ENCODE measurements around the gene OR13A1. TPM values are rescaled to one million over a fixed set of nuclear protein-coding genes. Genes with fewer than 3 reads are reported as not detected.
"Not testable (repeated sequence)": the region's sequence is repeated elsewhere in the genome, so short reads cannot be mapped to it uniquely, and the experiment has no call there.

The OR13A1 gene
- polyA plus RNA-seq, 1 experiment: not detected

GRCh38 chr10:45346652-45347335, 31.4 kb upstream of the OR13A1 start:
- CTCF ChIA-PET; H3K27ac ChIP-seq (ENCODE audit: low read depth, low read length); H3K4me3 ChIP-seq (ENCODE audit: low read depth, low read length); DNase-seq (ENCODE audit: low read depth, low spot score); H3K27me3 ChIP-seq (ENCODE audit: control insufficient read depth, insufficient read depth, low read length); POLR2A ChIA-PET: not testable (repeated sequence)
- H3K9me3 ChIP-seq (ENCODE audit: control insufficient read depth, insufficient read depth, low read length): peaks cover 25% of the 10 kb centered on the region

- H3K27me3 ChIP-seq (ENCODE audit: control insufficient read depth, insufficient read depth, low read length); H3K4me3 ChIP-seq (ENCODE audit: low read depth, low read length); POLR2A ChIA-PET; DNase-seq (ENCODE audit: low read depth, low spot score); H3K27ac ChIP-seq (ENCODE audit: low read depth, low read length); H3K9me3 ChIP-seq (ENCODE audit: control insufficient read depth, insufficient read depth, low read length): not testable (repeated sequence)
- CTCF ChIA-PET: interaction anchor here (0.5 kb wide), 1 partner anchor 292 kb away, joined by 4 read pairs; no protein-coding TSS in a partner anchor
Observed at GRCh38 chr10:45340420-45340819, 25.0 kb upstream of the OR13A1 start.

- POLR2A ChIA-PET: no interaction called here
- no peak for DNase-seq (ENCODE audit: low read depth, low spot score)
- Histone ChIP-seq H3K27ac (ENCODE audit: low read depth, low read length) (no peak overlapping the region), H3K9me3 (ENCODE audit: control insufficient read depth, insufficient read depth, low read length) (no peaks in the 10 kb centered on the region), H3K4me3 (ENCODE audit: low read depth, low read length) (no peak overlapping the region), H3K27me3 (ENCODE audit: control insufficient read depth, insufficient read depth, low read length) (no peaks in the 10 kb centered on the region)
- no peak for TF ChIP-seq CTCF (IDR thresholded peaks at IDR 0.05; ENCODE audit: low read depth, low read length)
- CTCF ChIA-PET: no interaction called here
Observed at GRCh38 chr10:45339894-45340293, 24.5 kb upstream of the OR13A1 start.

DNA sequence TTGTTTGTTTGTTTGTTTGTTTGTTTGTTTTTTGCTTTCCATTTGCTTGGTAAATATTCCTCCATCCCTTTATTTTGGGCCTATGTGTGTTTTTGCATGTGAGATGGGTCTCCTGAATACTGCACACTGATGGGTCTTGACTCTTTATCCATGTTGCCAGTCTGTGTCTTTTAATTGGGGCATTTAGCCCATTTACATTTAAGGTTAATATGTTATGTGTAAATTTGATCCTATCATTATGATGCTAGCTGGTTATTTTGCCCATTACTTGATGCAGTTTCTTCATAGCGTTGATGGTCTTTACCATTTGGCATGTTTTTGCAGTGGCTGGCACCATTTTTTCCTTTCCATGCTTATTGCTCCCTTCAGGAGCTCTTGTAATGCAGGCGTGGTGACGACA, 16.4 kb upstream of the OR13A1 start:
- POLR2A ChIA-PET; H3K9me3 ChIP-seq (ENCODE audit: control insufficient read depth, insufficient read depth, low read length); CTCF ChIA-PET; H3K4me3 ChIP-seq (ENCODE audit: low read depth, low read length); H3K27ac ChIP-seq (ENCODE audit: low read depth, low read length); H3K27me3 ChIP-seq (ENCODE audit: control insufficient read depth, insufficient read depth, low read length); DNase-seq (ENCODE audit: low read depth, low spot score): not testable (repeated sequence)

GRCh38 chr10:45326864-45327263, 11.5 kb upstream of the OR13A1 start:
- DNase-seq (ENCODE audit: low read depth, low spot score); H3K9me3 ChIP-seq (ENCODE audit: control insufficient read depth, insufficient read depth, low read length); CTCF ChIA-PET; POLR2A ChIA-PET; H3K27ac ChIP-seq (ENCODE audit: low read depth, low read length); H3K27me3 ChIP-seq (ENCODE audit: control insufficient read depth, insufficient read depth, low read length); H3K4me3 ChIP-seq (ENCODE audit: low read depth, low read length): not testable (repeated sequence)

GRCh38 chr10:45325116-45325515, 9.7 kb upstream of the OR13A1 start:
- POLR2A ChIA-PET: no interaction called here
- H3K27me3 ChIP-seq (ENCODE audit: control insufficient read depth, insufficient read depth, low read length): no peaks in the 10 kb centered on the region
- no peak overlapping the region for H3K4me3 ChIP-seq (ENCODE audit: low read depth, low read length)
- H3K27ac ChIP-seq (ENCODE audit: low read depth, low read length): no peak overlapping the region
- no peak for TF ChIP-seq CTCF (IDR thresholded peaks at IDR 0.05; ENCODE audit: low read depth, low read length)
- no peak for DNase-seq (ENCODE audit: low read depth, low spot score)
- CTCF ChIA-PET: no interaction called here
- no peaks in the 10 kb centered on the region for H3K9me3 ChIP-seq (ENCODE audit: control insufficient read depth, insufficient read depth, low read length)

DNA sequence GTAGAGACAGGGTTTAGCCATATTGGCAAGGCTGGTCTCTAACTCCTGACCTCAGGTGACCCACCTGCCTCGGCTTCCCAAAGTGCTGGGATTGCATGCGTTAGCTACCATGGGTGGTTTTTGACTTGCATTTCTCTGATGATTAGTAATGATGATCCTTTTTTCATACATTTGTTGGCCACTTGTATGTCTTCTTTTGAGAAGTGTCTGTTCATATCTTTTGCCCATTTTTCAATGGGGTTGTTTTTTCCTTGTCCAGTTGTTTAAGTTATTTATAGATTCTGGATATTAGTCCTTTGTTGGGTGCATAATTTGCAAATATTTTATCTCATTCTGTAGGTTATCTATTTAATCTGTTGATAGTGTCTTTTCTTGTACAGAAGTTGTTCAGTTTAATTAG, 4.3 kb upstream of the OR13A1 start:
- ChIA-PET CTCF (no interaction called here), POLR2A (no interaction called here)

More for the DNA sequence above, 4.3 kb upstream of the OR13A1 start:
- Histone ChIP-seq H3K9me3 (ENCODE audit: control insufficient read depth, insufficient read depth, low read length) (no peaks in the 10 kb centered on the region), H3K27ac (ENCODE audit: low read depth, low read length) (no peak overlapping the region), H3K27me3 (ENCODE audit: control insufficient read depth, insufficient read depth, low read length) (no peaks in the 10 kb centered on the region), H3K4me3 (ENCODE audit: low read depth, low read length) (no peak overlapping the region)
- DNase-seq (ENCODE audit: low read depth, low spot score): no peak
- no peak for TF ChIP-seq CTCF (IDR thresholded peaks at IDR 0.05; ENCODE audit: low read depth, low read length)
